GM19372 (cell line): ENCODE measurements around the gene PIGR.
A peak's percentile ranks its signal among the peaks of the same experiment; 100 is the strongest.

Experiments used
- ATAC-seq: cut with Tn5 transposase; IDR thresholded peaks from one replicate; pipeline ENCODE4 v1.9.1; 2021; ENCODE audit warnings: mild to moderate bottlenecking, low read depth, moderate library complexity; ENCODE audit not compliant: unreplicated experiment

PIGR gene

GRCh38 chr1:206913766-206914537, 32.3 kb downstream of the PIGR start:
- no peak for ATAC-seq

GRCh38 chr1:206912445-206913095, 33.7 kb downstream of the PIGR start:
- ATAC-seq = peak; percentile 54

GRCh38 chr1:206911064-206911663, 35.1 kb downstream of the PIGR start:
- no peak for ATAC-seq

- ATAC-seq = no peak
These were observed 36.4 kb downstream of the PIGR start for GRCh38 chr1:206909883-206910318.

- no peak for ATAC-seq
These were observed 36.9 kb downstream of the PIGR start for GRCh38 chr1:206909161-206909882.

- no peak for ATAC-seq
These were observed 38.2 kb downstream of the PIGR start for GRCh38 chr1:206908038-206908437.

- ATAC-seq = no peak
These were observed 38.8 kb downstream of the PIGR start for GRCh38 chr1:206907304-206907991.

- no peak for ATAC-seq
These were observed 40.7 kb downstream of the PIGR start for GRCh38 chr1:206905295-206906164.

- no peak for ATAC-seq
These were observed 41.7 kb downstream of the PIGR start for GRCh38 chr1:206904423-206905142.

GRCh38 chr1:206903687-206904086, 42.6 kb downstream of the PIGR start:
- ATAC-seq = no peak

- no peak for ATAC-seq
These were observed 43.6 kb downstream of the PIGR start for GRCh38 chr1:206902702-206903101.

GRCh38 chr1:206901944-206902343, 44.3 kb downstream of the PIGR start:
- no peak for ATAC-seq

GRCh38 chr1:206900149-206900548, 46.1 kb downstream of the PIGR start:
- no peak for ATAC-seq

- no peak for ATAC-seq
These were observed 46.5 kb downstream of the PIGR start for GRCh38 chr1:206899717-206900116.

GRCh38 chr1:206898915-206899431, 47.3 kb downstream of the PIGR start:
- ATAC-seq = no peak

- ATAC-seq = no peak
These were observed 48.0 kb downstream of the PIGR start for GRCh38 chr1:206898089-206898914.

- no peak for ATAC-seq
These were observed 49.1 kb downstream of the PIGR start, which contains the start of gene IL24 for GRCh38 chr1:206897175-206897574. Gene IL24, plus strand, starts transcription at chr1:206897443. Its CDS starts 390 bp downstream, at chr1:206897833.

GRCh38 chr1:206896261-206896660, 50.0 kb downstream of the PIGR start:
- ATAC-seq = no peak
